ENCODE results near the gene ADAMTS4. TPM values are rescaled to one million over a fixed set of nuclear protein-coding genes. Genes with fewer than 3 reads are reported as not detected.
A peak's percentile ranks its signal among the peaks of the same experiment; 100 is the strongest.

The ADAMTS4 gene
- total and polyA plus RNA-seq, 5 experiments from 2014 or later: 0.07 to 7.0 (median 0.34) TPM

DNA sequence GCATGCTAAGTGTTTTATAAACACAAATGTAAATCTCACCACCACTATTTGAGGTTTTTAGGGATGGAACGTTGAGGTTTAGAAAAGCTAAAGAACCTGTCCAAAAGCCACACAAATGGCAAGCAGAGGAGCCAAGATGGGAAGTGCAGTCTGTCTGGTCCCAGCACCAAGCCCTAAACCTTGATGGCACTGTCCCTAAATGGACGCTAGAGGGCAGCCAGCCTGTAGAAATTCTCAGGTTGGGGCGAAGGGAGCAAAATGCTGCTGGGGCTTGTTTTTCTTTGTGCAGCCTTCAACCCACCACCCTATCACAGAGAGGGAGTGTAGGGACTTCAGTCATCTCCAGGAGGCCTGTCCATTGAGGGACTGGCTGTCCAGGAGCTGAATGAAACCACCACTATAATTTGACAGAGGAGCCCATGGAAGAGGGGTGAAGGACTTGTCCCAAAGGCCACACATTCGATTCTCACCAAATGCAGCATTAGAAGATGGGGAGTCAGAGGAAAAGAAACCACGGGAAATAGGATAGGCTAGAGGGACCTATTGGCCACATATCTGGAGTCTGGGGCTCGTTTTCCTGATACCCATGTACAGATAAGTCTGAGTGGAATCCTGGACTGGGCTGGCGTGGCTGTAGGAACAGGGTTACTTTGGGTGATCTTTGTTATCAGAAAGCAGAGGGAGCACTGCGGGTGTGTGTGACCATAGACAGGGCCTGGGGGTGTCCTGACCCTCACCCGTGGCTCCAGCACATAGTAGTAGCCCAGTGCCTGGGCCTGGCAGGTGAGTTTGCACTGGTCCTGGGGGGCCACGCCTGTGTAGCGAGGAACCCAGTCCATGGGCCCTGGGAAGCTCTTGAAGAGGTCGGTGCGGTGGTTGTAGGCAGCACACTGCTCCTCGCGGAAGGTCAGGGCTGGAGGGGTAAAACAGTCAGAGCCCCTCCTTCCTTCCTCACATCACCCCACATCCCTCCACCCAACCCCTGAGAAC, 6.1 kb downstream of the ADAMTS4 start:
- DNase-seq: peak; percentile 38 to 86 (median 66)
- ATAC-seq: peak; percentile 97
- POLR2A ChIA-PET: interaction anchor here (0.6 to 5.8 kb wide), 15 partner anchors 9 to 121 kb away, joined by 3 to 59 read pairs (median 5); partner anchors contain the start of genes APOA2, B4GALT3, NDUFS2 and PPOX
- no peaks in the 10 kb centered on the region for H3K9me3 Mint-ChIP-seq
- H3K27ac Mint-ChIP-seq: peak overlapping the region; percentile 67 to 97 (median 91)
- peaks cover 10 to 64% (median 47%) of the 10 kb centered on the region in 4 donors for H3K4me1 Mint-ChIP-seq
- no peaks in the 10 kb centered on the region for H3K36me3 Mint-ChIP-seq
- no peaks in the 10 kb centered on the region for H3K27me3 Mint-ChIP-seq
- H3K4me3 Mint-ChIP-seq: peak overlapping the region in 6 of 10 donors; percentile 44 to 68 (median 54)

DNA sequence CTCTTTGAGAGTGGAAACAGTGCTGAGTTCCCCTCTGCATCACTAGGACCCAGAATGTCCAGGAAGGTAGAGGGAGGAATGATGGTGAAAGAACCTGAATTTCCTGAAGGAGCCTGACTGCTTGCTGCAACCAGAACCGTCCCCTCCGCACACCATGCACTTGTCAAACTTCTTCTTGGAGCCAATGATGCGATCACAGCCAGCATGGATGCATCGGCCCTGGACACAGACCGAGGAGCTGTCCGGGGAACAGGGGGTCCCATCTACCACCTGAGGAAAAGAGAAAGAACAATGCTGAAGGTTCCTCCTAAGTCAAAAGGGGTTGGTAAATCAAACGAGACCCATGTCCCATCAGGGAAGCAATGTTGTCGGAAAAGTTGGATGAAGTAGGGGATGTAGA, 6.9 kb downstream of the ADAMTS4 start:
- H3K36me3 Mint-ChIP-seq: no peaks in the 10 kb centered on the region
- peak overlapping the region in 5 of 10 donors; percentile 8 to 97 (median 35) for H3K27ac Mint-ChIP-seq
- no peaks in the 10 kb centered on the region for H3K9me3 Mint-ChIP-seq
- peaks cover 17 to 65% (median 53%) of the 10 kb centered on the region in 4 donors for H3K4me1 Mint-ChIP-seq
- no peaks in the 10 kb centered on the region for H3K27me3 Mint-ChIP-seq
- DNase-seq (no peak), ATAC-seq (no peak)
- POLR2A ChIA-PET: interaction anchor here (1.1 to 5.8 kb wide), 11 partner anchors 10 to 59 kb away, joined by 3 to 59 read pairs (median 5); partner anchors contain the start of genes B4GALT3, DEDD, NDUFS2 and PPOX
- H3K4me3 Mint-ChIP-seq: no peak overlapping the region

DNA sequence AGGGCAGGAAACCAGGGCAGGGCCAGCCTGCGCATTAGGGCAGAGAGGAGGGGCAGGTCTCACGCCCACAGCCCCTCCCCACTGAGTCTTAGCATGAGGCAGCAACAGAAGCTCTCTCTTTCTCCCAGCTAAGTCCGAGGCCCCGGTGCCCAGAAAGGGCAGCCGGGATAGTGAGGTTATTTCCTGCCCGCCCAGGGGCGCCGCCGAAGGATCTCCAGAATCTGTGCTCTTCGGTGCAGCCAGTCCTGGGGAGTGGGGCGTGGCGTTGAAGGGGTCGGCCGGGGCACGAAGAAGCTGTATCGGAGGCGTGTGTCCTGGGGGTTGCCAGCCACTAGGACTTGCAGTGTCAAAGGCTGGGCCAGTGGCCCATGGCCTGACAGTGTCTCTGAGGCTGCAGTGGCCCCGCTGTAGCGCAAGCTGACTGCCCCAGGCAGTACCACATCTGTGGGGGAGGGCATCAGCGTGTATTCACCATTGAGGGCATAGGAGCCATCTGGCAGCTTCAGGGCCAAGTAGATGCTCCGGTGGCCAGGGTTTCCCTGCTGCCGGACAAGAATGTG, 7.8 kb downstream of the ADAMTS4 start:
- H3K27ac Mint-ChIP-seq: peak overlapping the region in 3 of 10 donors; percentile 25 to 91 (median 49)

DNA sequence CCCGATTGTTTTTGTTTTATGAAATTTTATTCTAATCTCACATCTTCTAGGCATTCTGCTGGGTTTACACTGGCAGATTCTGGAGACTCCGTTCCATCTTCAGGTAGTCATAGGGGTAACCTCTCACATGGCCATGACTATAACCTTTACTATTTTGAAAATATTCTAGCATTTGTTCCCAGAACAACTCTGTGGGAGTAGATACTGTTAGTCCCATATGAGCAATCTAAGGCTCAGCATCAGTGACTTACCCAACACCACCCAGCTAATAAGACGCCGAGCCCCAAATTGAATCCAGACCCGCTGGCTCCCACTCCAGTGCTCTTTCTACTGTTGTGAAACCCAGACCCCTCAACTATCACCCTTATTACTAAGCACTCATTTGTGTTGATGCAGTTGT, 9.8 kb downstream of the ADAMTS4 start:
- Mint-ChIP-seq H3K4me1 (peaks cover 32 to 73% (median 67%) of the 10 kb centered on the region in 4 donors), H3K36me3 (no peaks in the 10 kb centered on the region)
- POLR2A ChIA-PET: no interaction called here

More for the DNA sequence above, 7.8 kb downstream of the ADAMTS4 start:
- Mint-ChIP-seq H3K9me3 (no peaks in the 10 kb centered on the region), H3K4me1 (peaks cover 21 to 72% (median 61%) of the 10 kb centered on the region in 4 donors), H3K27me3 (no peaks in the 10 kb centered on the region), H3K4me3 (no peak overlapping the region), H3K36me3 (no peaks in the 10 kb centered on the region)
- POLR2A ChIA-PET: interaction anchor here (0.5 to 5.8 kb wide), 13 partner anchors 8 to 183 kb away, joined by 3 to 59 read pairs (median 5); partner anchors contain the start of genes B4GALT3, DEDD, NDUFS2 and PPOX
- no peak for ATAC-seq
- DNase-seq: no peak

DNA sequence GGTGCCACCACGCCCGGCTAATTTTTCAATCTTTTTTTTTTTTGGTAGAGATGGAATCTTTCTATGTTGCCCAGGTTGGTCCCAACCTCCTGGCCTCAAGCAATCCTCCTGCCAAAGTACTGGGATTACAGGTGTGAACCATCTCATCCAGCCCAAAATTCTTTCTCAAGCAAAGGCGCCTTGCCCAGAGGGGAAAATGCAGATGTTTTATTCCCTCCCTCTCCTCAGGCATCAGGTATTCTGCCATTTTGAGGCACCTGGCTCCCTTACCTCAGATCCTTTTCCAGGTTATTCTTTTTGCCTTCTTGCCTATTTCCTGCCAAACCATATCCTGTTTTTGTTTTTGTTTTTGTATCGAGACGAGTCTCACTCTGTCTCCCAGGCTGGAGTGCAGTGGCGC, 10.5 kb downstream of the ADAMTS4 start:
- Mint-ChIP-seq H3K4me1 (peaks cover 36 to 76% (median 72%) of the 10 kb centered on the region in 4 donors), H3K9me3 (no peaks in the 10 kb centered on the region), H3K27me3 (no peaks in the 10 kb centered on the region), H3K4me3 (peak overlapping the region in 4 of 10 donors; percentile 31 to 62 (median 36)), H3K36me3 (no peaks in the 10 kb centered on the region), H3K27ac (peak overlapping the region in 8 of 10 donors; percentile 62 to 100 (median 82))
- DNase-seq (no peak), ATAC-seq (no peak)
- POLR2A ChIA-PET: interaction anchor here (0.6 to 3.9 kb wide), 6 partner anchors 11 to 192 kb away, joined by 3 to 26 read pairs (median 4); partner anchors contain the start of genes ADAMTS4, B4GALT3 and PPOX

More for the DNA sequence above, 9.8 kb downstream of the ADAMTS4 start:
- DNase-seq (no peak), ATAC-seq (no peak)
- H3K9me3 Mint-ChIP-seq: no peaks in the 10 kb centered on the region
- H3K4me3 Mint-ChIP-seq: peak overlapping the region in 1 of 10 donors; percentile 34
- no peaks in the 10 kb centered on the region for H3K27me3 Mint-ChIP-seq
- H3K27ac Mint-ChIP-seq: peak overlapping the region in 6 of 10 donors; percentile 43 to 100 (median 73)

GRCh38 chr1:161187311-161187710, 11.5 kb downstream of the ADAMTS4 start:
- H3K9me3 Mint-ChIP-seq: no peaks in the 10 kb centered on the region
- peak overlapping the region; percentile 89 to 100 (median 94) for H3K27ac Mint-ChIP-seq
- no peaks in the 10 kb centered on the region for H3K27me3 Mint-ChIP-seq
- peak overlapping the region in 9 of 10 donors; percentile 2 to 79 (median 60) for H3K4me3 Mint-ChIP-seq
- no peaks in the 10 kb centered on the region for H3K36me3 Mint-ChIP-seq
- ATAC-seq: no peak
- H3K4me1 Mint-ChIP-seq: peaks cover 36 to 77% (median 73%) of the 10 kb centered on the region in 4 donors
- POLR2A ChIA-PET: interaction anchor here (0.7 to 3.9 kb wide), 7 partner anchors 11 to 38 kb away, joined by 3 to 26 read pairs (median 5); partner anchors contain the start of genes B4GALT3, NDUFS2, PPOX and TOMM40L
- no peak for DNase-seq

DNA sequence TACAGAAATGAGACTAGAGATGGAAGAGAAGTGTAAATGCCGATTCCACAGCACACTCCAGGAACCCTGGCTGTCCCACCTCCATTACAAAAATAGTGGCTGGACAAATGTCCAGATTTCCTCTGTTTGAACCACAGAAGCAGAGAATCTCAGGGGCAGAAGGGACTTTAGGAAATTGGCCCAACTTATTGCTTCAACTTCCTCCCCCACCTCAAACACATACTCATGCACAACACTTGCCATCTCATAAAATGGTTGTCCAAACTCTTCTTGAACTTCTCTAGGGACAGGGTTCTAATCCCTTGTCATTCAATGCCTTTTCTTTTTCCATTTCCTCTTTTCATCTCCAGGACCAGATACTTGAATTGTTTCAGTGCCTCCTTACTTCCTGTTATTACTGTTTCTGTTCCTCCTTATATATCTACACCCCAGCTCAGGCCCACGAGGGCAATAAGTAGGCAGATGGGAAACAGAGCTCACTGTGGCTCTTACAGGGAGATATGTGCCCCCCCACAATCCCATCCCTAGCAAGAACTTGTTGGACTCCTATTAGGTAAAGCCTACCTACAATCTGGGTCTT, 13.0 kb downstream of the ADAMTS4 start:
- DNase-seq: no peak
- no peaks in the 10 kb centered on the region for H3K36me3 Mint-ChIP-seq

DNA sequence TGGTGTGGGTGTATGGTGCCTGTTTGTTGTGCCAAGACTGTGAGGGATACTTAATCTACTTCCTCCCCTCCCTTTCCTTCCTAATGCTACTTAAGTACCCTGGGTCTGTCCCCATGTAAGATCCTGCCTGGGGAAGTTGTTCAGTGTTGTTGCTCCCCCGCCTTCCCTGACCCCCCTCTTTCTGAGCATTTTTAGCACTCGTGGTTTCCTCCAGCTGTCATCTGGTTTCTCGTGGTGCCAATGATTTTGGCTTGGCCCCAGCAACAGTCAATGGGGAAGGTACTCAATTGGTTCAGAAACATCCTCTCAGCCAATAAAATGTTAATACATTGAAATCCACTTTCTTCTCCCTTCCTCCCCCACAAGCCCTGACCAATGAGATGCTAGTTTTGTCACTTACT, 13.6 kb downstream of the ADAMTS4 start:
- Mint-ChIP-seq H3K36me3 (no peaks in the 10 kb centered on the region), H3K4me3 (peak overlapping the region; percentile 74 to 91 (median 88)), H3K9me3 (no peaks in the 10 kb centered on the region), H3K27me3 (no peaks in the 10 kb centered on the region), H3K27ac (peak overlapping the region; percentile 89 to 100 (median 94)), H3K4me1 (peaks cover 44 to 88% (median 82%) of the 10 kb centered on the region in 4 donors)
- POLR2A ChIA-PET: interaction anchor here (0.6 to 3.9 kb wide), 10 partner anchors 9 to 133 kb away, joined by 3 to 27 read pairs (median 5); partner anchors contain the start of genes ARHGAP30, B4GALT3, NDUFS2 and PPOX
- ATAC-seq: peak; percentile 72 to 89
- peak; percentile 50 to 92 (median 83) for DNase-seq

More for the DNA sequence above, 13.0 kb downstream of the ADAMTS4 start:
- H3K4me1 Mint-ChIP-seq: peaks cover 40 to 83% (median 79%) of the 10 kb centered on the region in 4 donors
- POLR2A ChIA-PET: interaction anchor here (0.6 to 3.9 kb wide), 16 partner anchors 8 to 136 kb away, joined by 3 to 27 read pairs (median 3); partner anchors contain the start of genes APOA2, ARHGAP30, B4GALT3 and NDUFS2
- no peaks in the 10 kb centered on the region for H3K27me3 Mint-ChIP-seq
- H3K4me3 Mint-ChIP-seq: peak overlapping the region; percentile 74 to 91 (median 88)
- no peaks in the 10 kb centered on the region for H3K9me3 Mint-ChIP-seq
- ATAC-seq: peak; percentile 3 to 4
- H3K27ac Mint-ChIP-seq: peak overlapping the region; percentile 89 to 100 (median 94)

DNA sequence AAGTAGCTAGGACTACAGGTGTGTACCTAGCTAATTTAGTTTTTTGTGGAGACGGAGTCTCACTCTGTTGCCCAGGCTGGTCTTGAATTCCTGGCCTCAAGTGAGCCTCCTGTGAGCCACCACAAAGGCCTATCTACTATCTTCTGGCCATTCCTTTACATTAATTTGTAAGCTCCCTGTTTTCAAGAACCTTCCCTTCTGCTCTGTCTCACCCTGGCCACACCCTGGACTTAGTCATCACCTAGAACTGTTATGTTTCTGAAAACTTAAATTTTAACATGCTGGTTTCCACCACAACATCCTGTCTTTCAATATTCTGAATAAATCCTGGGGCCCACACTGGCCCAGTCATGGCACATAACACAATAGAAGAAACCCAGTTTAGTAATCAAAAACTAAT, 16.6 kb downstream of the ADAMTS4 start:
- Mint-ChIP-seq H3K36me3 (peaks cover 0 to 3% (median 0%) of the 10 kb centered on the region in 3 donors), H3K4me3 (peak overlapping the region; percentile 50 to 97 (median 77)), H3K27ac (peak overlapping the region; percentile 90 to 100 (median 94)), H3K27me3 (no peaks in the 10 kb centered on the region), H3K9me3 (no peaks in the 10 kb centered on the region), H3K4me1 (peaks cover 43 to 91% (median 84%) of the 10 kb centered on the region in 4 donors)
- DNase-seq (peak in 5 of 10 donors; percentile 26 to 80 (median 62)), ATAC-seq (peak; percentile 38 to 49)
- POLR2A ChIA-PET: interaction anchor here (0.7 to 8.7 kb wide), 22 partner anchors 8 to 535 kb away, joined by 3 to 154 read pairs (median 6); partner anchors contain the start of genes ADAMTS4, APOA2, ARHGAP30 and NDUFS2

GRCh38 chr1:161180639-161181038, 18.2 kb downstream of the ADAMTS4 start:
- Mint-ChIP-seq H3K36me3 (peaks cover 0 to 9% (median 0%) of the 10 kb centered on the region in 3 donors), H3K9me3 (no peaks in the 10 kb centered on the region), H3K4me3 (peak overlapping the region in 9 of 10 donors; percentile 15 to 75 (median 42)), H3K27ac (peak overlapping the region in 9 of 10 donors; percentile 61 to 100 (median 88)), H3K27me3 (no peaks in the 10 kb centered on the region), H3K4me1 (peaks cover 42 to 91% (median 84%) of the 10 kb centered on the region in 4 donors)
- ATAC-seq (no peak), DNase-seq (peak in 1 of 10 donors; percentile 57)
- POLR2A ChIA-PET: interaction anchor here (0.7 to 8.7 kb wide), 11 partner anchors 9 to 45 kb away, joined by 3 to 154 read pairs (median 15); partner anchors contain the start of genes ADAMTS4, APOA2, NDUFS2 and PPOX

DNA sequence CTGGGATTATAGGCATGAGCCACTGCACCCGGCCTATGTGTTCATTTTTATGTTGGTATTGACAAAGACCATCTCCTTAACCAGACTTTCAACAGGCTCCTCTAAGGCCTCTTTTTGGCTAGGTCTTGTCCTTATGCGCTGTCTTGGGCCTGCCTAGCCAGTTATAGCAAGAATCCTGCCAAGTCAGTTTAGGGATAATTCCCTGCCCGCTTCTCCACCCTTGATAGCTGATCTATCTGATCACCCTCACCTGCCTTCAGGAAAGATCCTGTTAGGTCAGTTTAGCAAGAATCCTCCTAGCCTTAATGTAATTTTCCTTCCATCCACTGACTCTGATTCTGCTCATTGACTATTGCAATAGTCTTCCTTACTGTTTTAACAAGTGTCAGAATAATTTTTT, 19.2 kb downstream of the ADAMTS4 start:
- peak overlapping the region in 8 of 10 donors; percentile 17 to 100 (median 87) for H3K27ac Mint-ChIP-seq
- H3K9me3 Mint-ChIP-seq: no peaks in the 10 kb centered on the region
- no peak for DNase-seq
- POLR2A ChIA-PET: interaction anchor here (0.6 to 8.7 kb wide), 10 partner anchors 8 to 835 kb away, joined by 3 to 154 read pairs (median 4); partner anchors contain the start of genes ADAMTS4, FCER1G, NDUFS2 and PPOX
- no peaks in the 10 kb centered on the region for H3K27me3 Mint-ChIP-seq
- H3K4me3 Mint-ChIP-seq: peak overlapping the region in 4 of 10 donors; percentile 19 to 42 (median 28)
- peaks cover 0 to 17% (median 4%) of the 10 kb centered on the region in 3 donors for H3K36me3 Mint-ChIP-seq
- no peak for ATAC-seq
- peaks cover 43 to 92% (median 86%) of the 10 kb centered on the region in 4 donors for H3K4me1 Mint-ChIP-seq

Data from naive thymus-derived CD8-positive, alpha-beta T cell (primary cell).